Nephron (organoid): ENCODE measurements around the gene KANK4.

ENCODE experiments used
- H3K27ac Mint-ChIP-seq, 3 experiments: 2 replicates each; pipeline ENCODE4 v1.8.0; 2020; ENCODE audit warnings: mixed read lengths in 3 of 3, mild to moderate bottlenecking in 2 of 3, moderate library complexity in 1 of 3
- H3K27me3 Mint-ChIP-seq: 2 replicates; pipeline ENCODE4 v1.8.0; 2021; ENCODE audit warnings: low read depth, mild to moderate bottlenecking, moderate library complexity, mixed read lengths
- H3K36me3 Mint-ChIP-seq: 2 replicates; pipeline ENCODE4 v1.8.0; 2020; ENCODE audit warnings: low read depth, mixed read lengths
- H3K4me1 Mint-ChIP-seq: 2 replicates; pipeline ENCODE4 v1.8.0; 2020; ENCODE audit warnings: mixed read lengths
- H3K4me3 Mint-ChIP-seq, 3 experiments: 2 replicates each; pipeline ENCODE4 v1.8.0; 2020; ENCODE audit warnings: mild to moderate bottlenecking in 3 of 3, mixed read lengths in 3 of 3, moderate library complexity in 2 of 3
- H3K9me3 Mint-ChIP-seq: 2 replicates; pipeline ENCODE4 v1.8.0; 2020; ENCODE audit warnings: mixed read lengths
- CTCF ChIP-seq, 3 experiments: fragments of 200-600 bp; sonication (generic); IDR thresholded peaks; one replicate each; pipeline ENCODE4 v1.5.0; 2021; ENCODE audit warnings: antibody characterized with exemption in 3 of 3; ENCODE audit not compliant: unreplicated experiment in 3 of 3

Gene KANK4

GRCh38 chr1:62282909-62283755 is 36.1 kb downstream of the KANK4 start:
- Mint-ChIP-seq H3K4me3 (peak overlapping the region in 1 of 3 experiments; percentile 44), H3K4me1 (peaks cover 88% of the 10 kb centered on the region), H3K36me3 (peaks cover 22% of the 10 kb centered on the region), H3K9me3 (peaks cover 2% of the 10 kb centered on the region), H3K27ac (peak overlapping the region; percentile 78 to 86 (median 83)), H3K27me3 (peaks cover 17% of the 10 kb centered on the region)
- no peak for TF ChIP-seq CTCF (IDR thresholded peaks at IDR 0.05; ENCODE audit: unreplicated experiment in 3 of 3)

- Mint-ChIP-seq H3K9me3 (peaks cover 5% of the 10 kb centered on the region), H3K4me3 (peak overlapping the region in 2 of 3 experiments; percentile 3 to 4), H3K4me1 (peaks cover 86% of the 10 kb centered on the region), H3K27ac (peak overlapping the region; percentile 29 to 83 (median 78)), H3K27me3 (peaks cover 17% of the 10 kb centered on the region), H3K36me3 (peaks cover 29% of the 10 kb centered on the region)
- TF ChIP-seq CTCF (IDR thresholded peaks at IDR 0.05; ENCODE audit: unreplicated experiment in 3 of 3) = no peak
These were observed 37.2 kb downstream of the KANK4 start for GRCh38 chr1:62281922-62282555.

- Mint-ChIP-seq H3K36me3 (peaks cover 32% of the 10 kb centered on the region), H3K4me1 (peaks cover 79% of the 10 kb centered on the region), H3K4me3 (no peak overlapping the region), H3K27ac (peak overlapping the region in 2 of 3 experiments; percentile 80 to 83), H3K9me3 (peaks cover 8% of the 10 kb centered on the region), H3K27me3 (peaks cover 7% of the 10 kb centered on the region)
- no peak for TF ChIP-seq CTCF (IDR thresholded peaks at IDR 0.05; ENCODE audit: unreplicated experiment in 3 of 3)
These were observed 38.2 kb downstream of the KANK4 start for GRCh38 chr1:62280960-62281465.

- peak overlapping the region in 1 of 3 experiments; percentile 3 for H3K4me3 Mint-ChIP-seq
- peaks cover 36% of the 10 kb centered on the region for H3K36me3 Mint-ChIP-seq
- H3K4me1 Mint-ChIP-seq = peaks cover 75% of the 10 kb centered on the region
- peaks cover 8% of the 10 kb centered on the region for H3K9me3 Mint-ChIP-seq
- TF ChIP-seq CTCF (IDR thresholded peaks at IDR 0.05; ENCODE audit: unreplicated experiment in 3 of 3) = no peak
- no peaks in the 10 kb centered on the region for H3K27me3 Mint-ChIP-seq
- peak overlapping the region; percentile 80 to 87 (median 82) for H3K27ac Mint-ChIP-seq
These were observed 39.1 kb downstream of the KANK4 start for GRCh38 chr1:62280150-62280549.

GRCh38 chr1:62276791-62277190 is 42.4 kb downstream of the KANK4 start:
- H3K27me3 Mint-ChIP-seq = peaks cover 9% of the 10 kb centered on the region
- peaks cover 8% of the 10 kb centered on the region for H3K9me3 Mint-ChIP-seq
- peaks cover 51% of the 10 kb centered on the region for H3K36me3 Mint-ChIP-seq
- H3K4me1 Mint-ChIP-seq = peaks cover 67% of the 10 kb centered on the region
- TF ChIP-seq CTCF (IDR thresholded peaks at IDR 0.05; ENCODE audit: unreplicated experiment in 3 of 3) = no peak
- H3K27ac Mint-ChIP-seq = peak overlapping the region; percentile 41 to 76 (median 71)
- H3K4me3 Mint-ChIP-seq = peak overlapping the region in 1 of 3 experiments; percentile 7
